AG10803 (cell line): ENCODE data around the gene ALS2CL.

Source experiments
- DNase-seq: peaks from one replicate; pipeline ENCODE4 v3.0.0; 2010; ENCODE audit warnings: low read depth
- H3K4me3 ChIP-seq: 2 replicates; pipeline ENCODE4 v1.5.1; 2011; ENCODE audit warnings: mild to moderate bottlenecking, low read length, control low read depth
- CTCF ChIP-seq: conservative IDR thresholded peaks from 2 replicates; pipeline ENCODE4 v1.5.1; 2011; ENCODE audit warnings: mild to moderate bottlenecking, low read length, control low read depth, inconsistent platforms

The ALS2CL gene

DNA sequence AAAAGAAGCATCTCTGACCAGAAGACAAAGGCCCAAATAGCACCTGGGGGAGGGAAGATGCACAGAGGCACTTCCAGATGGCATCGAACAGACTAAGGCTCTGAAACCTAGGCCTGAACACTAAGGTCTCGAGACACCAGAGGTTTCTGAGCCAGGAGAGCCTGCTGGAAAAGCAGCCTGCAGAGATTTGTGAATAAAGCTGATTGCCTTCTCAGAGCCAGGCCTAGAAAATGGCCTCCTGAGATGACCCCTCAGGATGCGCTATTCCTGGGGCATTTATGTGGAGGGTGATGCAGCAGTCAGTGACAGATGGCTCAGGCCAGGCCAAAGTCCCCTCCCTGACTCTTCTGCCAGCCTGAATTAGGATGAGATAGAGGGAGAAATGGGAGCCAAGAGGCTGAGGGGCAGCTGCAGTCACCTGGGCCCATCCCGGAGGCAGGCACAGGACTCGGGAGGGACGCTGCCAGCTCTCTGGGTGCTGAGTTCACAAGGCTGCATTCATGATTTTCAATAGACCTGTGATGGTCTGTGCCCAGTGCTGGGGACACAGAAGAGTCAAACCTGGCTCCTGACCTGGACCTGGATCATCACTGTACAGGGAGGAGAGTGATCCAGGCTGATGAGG lies 17.3 kb upstream of the ALS2CL start:
- TF ChIP-seq CTCF = no peak
- no peak for DNase-seq
- no peak overlapping the region for H3K4me3 ChIP-seq

DNA sequence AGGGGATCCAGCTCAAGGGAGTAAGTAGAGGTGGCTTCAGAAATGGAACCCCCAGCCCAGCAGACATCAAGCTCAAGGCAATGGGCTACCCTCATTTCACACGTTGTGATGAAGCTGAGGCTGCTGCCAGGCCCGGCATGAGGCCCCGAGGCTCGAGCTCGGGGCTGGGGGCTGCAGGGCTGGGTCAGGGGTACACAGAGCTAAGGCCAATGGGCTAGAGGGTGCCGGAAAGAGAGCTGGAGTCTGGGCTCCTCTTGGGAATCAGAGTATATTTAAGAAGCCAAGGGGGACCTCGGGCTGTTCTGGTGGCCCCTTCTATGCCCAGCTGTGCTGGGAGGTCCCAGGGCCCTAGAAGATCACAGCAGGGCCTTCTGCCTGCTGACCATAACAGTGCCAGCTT lies 16.8 kb upstream of the ALS2CL start:
- no peak for DNase-seq
- H3K4me3 ChIP-seq = no peak overlapping the region
- no peak for TF ChIP-seq CTCF

- no peak for TF ChIP-seq CTCF
- no peak for DNase-seq
- no peak overlapping the region for H3K4me3 ChIP-seq
Observed at GRCh38 chr3:46709721-46710120, 16.2 kb upstream of the ALS2CL start.

GRCh38 chr3:46709157-46709654 lies 15.7 kb upstream of the ALS2CL start:
- DNase-seq = no peak
- H3K4me3 ChIP-seq = no peak overlapping the region
- TF ChIP-seq CTCF = no peak

GRCh38 chr3:46708401-46709156 lies 15.1 kb upstream of the ALS2CL start:
- no peak for TF ChIP-seq CTCF
- no peak for DNase-seq
- H3K4me3 ChIP-seq = no peak overlapping the region

GRCh38 chr3:46707601-46708011 lies 14.1 kb upstream of the ALS2CL start:
- H3K4me3 ChIP-seq = no peak overlapping the region

More at GRCh38 chr3:46707601-46708011, 14.1 kb upstream of the ALS2CL start:
- DNase-seq = no peak
- no peak for TF ChIP-seq CTCF
